ENCODE measurements around the gene SLC25A29. TPM values are rescaled to one million over a fixed set of nuclear protein-coding genes. Genes with fewer than 3 reads are reported as not detected.

The SLC25A29 gene
- total RNA-seq, 2 donors from 2014 or later, result 24.7 to 34.0 TPM

DNA sequence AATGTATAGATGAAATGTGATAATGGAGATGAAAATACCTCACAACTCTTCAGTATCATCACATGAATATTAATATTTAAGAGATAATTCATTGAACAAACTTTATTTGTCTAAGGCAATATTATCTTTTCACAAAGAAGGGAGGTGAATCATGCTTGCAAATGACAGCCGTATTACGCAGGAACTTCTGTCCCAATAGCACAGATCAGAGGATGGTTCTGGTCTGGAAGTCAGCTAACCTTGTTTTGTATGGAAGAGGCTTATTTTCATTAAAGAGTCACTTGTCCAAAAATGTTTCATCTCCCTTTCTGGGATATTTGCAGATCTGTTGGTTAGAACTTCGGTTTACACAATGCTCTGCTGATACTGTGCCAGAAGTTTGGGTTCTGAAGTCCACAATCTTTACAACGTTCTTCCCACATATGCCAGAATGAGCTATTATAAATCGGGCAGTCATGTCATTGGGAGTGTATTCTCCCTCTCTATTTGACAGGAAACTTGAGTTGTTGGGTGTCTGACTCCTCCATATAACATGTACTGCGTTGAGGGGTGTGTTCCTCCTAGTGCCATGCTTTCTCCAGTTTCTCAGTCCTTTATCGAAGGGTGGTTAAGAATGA is 37.5 kb downstream of the SLC25A29 start:
- DNase-seq (ENCODE audit: low spot score), result no peak
- H3K9me3 ChIP-seq, result no peaks in the 10 kb centered on the region
- no peak for TF ChIP-seq CTCF (IDR thresholded peaks at IDR 0.05)

DNA sequence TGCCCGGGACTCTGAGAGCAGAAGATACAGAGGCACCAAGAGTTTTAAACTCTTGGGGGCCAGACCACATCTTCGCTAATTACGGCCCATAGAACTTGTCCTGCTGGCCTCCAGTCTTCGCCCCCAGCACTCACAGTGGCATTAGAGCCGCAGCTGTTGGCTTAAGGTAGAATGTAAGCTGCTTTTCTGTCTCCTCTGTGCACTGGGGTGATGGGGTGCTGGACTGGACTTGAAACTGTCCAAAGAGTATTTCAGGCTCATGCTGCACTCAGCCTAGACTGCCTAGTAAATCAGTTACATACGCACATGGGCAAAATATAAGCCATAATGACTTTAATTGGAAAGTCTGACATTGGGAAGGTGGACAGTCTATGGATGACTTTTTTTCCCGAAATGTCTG is 38.3 kb downstream of the SLC25A29 start:
- H3K4me1 ChIP-seq, result peaks cover 0 to 27% of the 10 kb centered on the region in 2 donors
- H3K9me3 ChIP-seq, result no peaks in the 10 kb centered on the region
- H3K36me3 ChIP-seq, result peaks cover 12% of the 10 kb centered on the region
- no peak overlapping the region for H3K4me3 ChIP-seq
- no peak for TF ChIP-seq CTCF (IDR thresholded peaks at IDR 0.05)
- DNase-seq (ENCODE audit: low spot score), result no peak
- H3K27ac ChIP-seq, result no peak overlapping the region
- H3K27me3 ChIP-seq, result no peaks in the 10 kb centered on the region

More for the DNA sequence above, 37.5 kb downstream of the SLC25A29 start:
- Histone ChIP-seq H3K27me3 (no peaks in the 10 kb centered on the region), H3K36me3 (peaks cover 5% of the 10 kb centered on the region), H3K4me3 (no peak overlapping the region), H3K4me1 (peaks cover 0 to 19% of the 10 kb centered on the region in 2 donors), H3K27ac (no peak overlapping the region)

- DNase-seq (ENCODE audit: low spot score), result no peak
- Histone ChIP-seq H3K4me3 (no peak overlapping the region), H3K36me3 (peaks cover 15% of the 10 kb centered on the region), H3K27me3 (no peaks in the 10 kb centered on the region), H3K4me1 (peaks cover 0 to 42% of the 10 kb centered on the region in 2 donors), H3K27ac (no peak overlapping the region), H3K9me3 (no peaks in the 10 kb centered on the region)
- TF ChIP-seq CTCF (IDR thresholded peaks at IDR 0.05), result no peak
Observed at GRCh38 chr14:100263141-100263540, 43.1 kb downstream of the SLC25A29 start.

- no peaks in the 10 kb centered on the region for H3K9me3 ChIP-seq
- TF ChIP-seq CTCF (IDR thresholded peaks at IDR 0.05), result no peak
- no peak for DNase-seq (ENCODE audit: low spot score)
- H3K4me1 ChIP-seq, result peaks cover 0 to 42% of the 10 kb centered on the region in 2 donors
- H3K27me3 ChIP-seq, result no peaks in the 10 kb centered on the region
- H3K27ac ChIP-seq, result no peak overlapping the region
- H3K36me3 ChIP-seq, result peaks cover 15% of the 10 kb centered on the region
- H3K4me3 ChIP-seq, result no peak overlapping the region
Observed at GRCh38 chr14:100262545-100262944, 43.7 kb downstream of the SLC25A29 start.

GRCh38 chr14:100261621-100262020 is 44.6 kb downstream of the SLC25A29 start:
- peaks cover 0 to 48% of the 10 kb centered on the region in 2 donors for H3K4me1 ChIP-seq
- no peaks in the 10 kb centered on the region for H3K9me3 ChIP-seq
- H3K27me3 ChIP-seq, result no peaks in the 10 kb centered on the region
- DNase-seq (ENCODE audit: low spot score), result no peak
- TF ChIP-seq CTCF (IDR thresholded peaks at IDR 0.05), result no peak
- H3K36me3 ChIP-seq, result peaks cover 15% of the 10 kb centered on the region
- H3K4me3 ChIP-seq, result no peak overlapping the region
- no peak overlapping the region for H3K27ac ChIP-seq

Measured in right atrium auricular region (tissue), 2 donors.